Transverse colon (tissue), 3 donors: ENCODE data around the gene ADGRG3.

Experiments
- CTCF ChIP-seq, 5 experiments: fragments of 200-600 bp in 3 of 5; fragments of 450-650 bp in 2 of 5; sonication (generic) in 3 of 5; IDR thresholded peaks; 1 replicate in 2 of 5; 2 replicates in 3 of 5; pipeline ENCODE4 v1.5.1; 2016 to 2017; ENCODE audit warnings: antibody characterized with exemption in 5 of 5, inconsistent platforms in 3 of 5, mild to moderate bottlenecking in 2 of 5, moderate library complexity in 1 of 5
- POLR2A ChIP-seq: fragments of 450-650 bp; IDR thresholded peaks from one replicate; pipeline ENCODE4 v1.6.1; 2016; ENCODE audit warnings: antibody characterized with exemption, mild to moderate bottlenecking, moderate library complexity

GRCh38 chr16:57658130-57658877, 9.8 kb upstream of the ADGRG3 start:
- TF ChIP-seq CTCF (IDR thresholded peaks at IDR 0.05), result no peak
- no peak for TF ChIP-seq POLR2A
